ENCODE results near the gene WRAP73. TPM values are rescaled to one million over a fixed set of nuclear protein-coding genes. Genes with fewer than 3 reads are reported as not detected.

The WRAP73 gene
- total RNA-seq, 2 donors from 2014 or later: 24.8 to 25.9 TPM

- peaks cover 3% of the 10 kb centered on the region for H3K36me3 Mint-ChIP-seq (ENCODE audit: low read depth)
- ATAC-seq (no peak), DNase-seq (no peak)
- no peaks in the 10 kb centered on the region for H3K27me3 Mint-ChIP-seq
- H3K4me1 Mint-ChIP-seq: peaks cover 3% of the 10 kb centered on the region
- no peak overlapping the region for H3K4me3 Mint-ChIP-seq
- no peaks in the 10 kb centered on the region for H3K9me3 ChIP-seq (ENCODE audit: control insufficient read depth, low read length, poor library complexity, severe bottlenecking)
- no peak overlapping the region for H3K27ac Mint-ChIP-seq
Measured at GRCh38 chr1:3642919-3643675, 6.8 kb downstream of the WRAP73 start.

GRCh38 chr1:3641816-3642215, 8.1 kb downstream of the WRAP73 start:
- Mint-ChIP-seq H3K4me3 (no peak overlapping the region), H3K27ac (no peak overlapping the region), H3K27me3 (no peaks in the 10 kb centered on the region), H3K4me1 (peaks cover 3% of the 10 kb centered on the region), H3K36me3 (ENCODE audit: low read depth) (peaks cover 5% of the 10 kb centered on the region)
- no peaks in the 10 kb centered on the region for H3K9me3 ChIP-seq (ENCODE audit: control insufficient read depth, low read length, poor library complexity, severe bottlenecking)
- no peak for DNase-seq
- ATAC-seq: no peak

- H3K4me3 Mint-ChIP-seq: no peak overlapping the region
- H3K27ac Mint-ChIP-seq: no peak overlapping the region
- H3K4me1 Mint-ChIP-seq: peaks cover 3% of the 10 kb centered on the region
- no peaks in the 10 kb centered on the region for H3K27me3 Mint-ChIP-seq
- DNase-seq: no peak
- H3K36me3 Mint-ChIP-seq (ENCODE audit: low read depth): peaks cover 9% of the 10 kb centered on the region
- no peak for ATAC-seq
- no peaks in the 10 kb centered on the region for H3K9me3 ChIP-seq (ENCODE audit: control insufficient read depth, low read length, poor library complexity, severe bottlenecking)
Measured at GRCh38 chr1:3641046-3641760, 8.7 kb downstream of the WRAP73 start.

GRCh38 chr1:3640121-3640837, 9.6 kb downstream of the WRAP73 start:
- Mint-ChIP-seq H3K4me3 (no peak overlapping the region), H3K27ac (no peak overlapping the region), H3K4me1 (peaks cover 3% of the 10 kb centered on the region), H3K36me3 (ENCODE audit: low read depth) (peaks cover 7% of the 10 kb centered on the region), H3K27me3 (no peaks in the 10 kb centered on the region)
- ATAC-seq: no peak
- no peak for DNase-seq
- no peaks in the 10 kb centered on the region for H3K9me3 ChIP-seq (ENCODE audit: control insufficient read depth, low read length, poor library complexity, severe bottlenecking)

GRCh38 chr1:3639397-3639911, 10.4 kb downstream of the WRAP73 start:
- Mint-ChIP-seq H3K4me3 (no peak overlapping the region), H3K27ac (no peak overlapping the region)
- ATAC-seq: no peak

GRCh38 chr1:3638676-3639075, 11.2 kb downstream of the WRAP73 start:
- H3K4me3 Mint-ChIP-seq: no peak overlapping the region
- DNase-seq: no peak
- H3K36me3 Mint-ChIP-seq (ENCODE audit: low read depth): peaks cover 7% of the 10 kb centered on the region
- peak overlapping the region; percentile 4 for H3K27ac Mint-ChIP-seq
- H3K4me1 Mint-ChIP-seq: peaks cover 3% of the 10 kb centered on the region
- no peak for ATAC-seq
- H3K27me3 Mint-ChIP-seq: no peaks in the 10 kb centered on the region
- H3K9me3 ChIP-seq (ENCODE audit: control insufficient read depth, low read length, poor library complexity, severe bottlenecking): no peaks in the 10 kb centered on the region

More at GRCh38 chr1:3639397-3639911, 10.4 kb downstream of the WRAP73 start:
- H3K9me3 ChIP-seq (ENCODE audit: control insufficient read depth, low read length, poor library complexity, severe bottlenecking): no peaks in the 10 kb centered on the region
- Mint-ChIP-seq H3K36me3 (ENCODE audit: low read depth) (peaks cover 7% of the 10 kb centered on the region), H3K27me3 (no peaks in the 10 kb centered on the region), H3K4me1 (peaks cover 3% of the 10 kb centered on the region)
- no peak for DNase-seq

- H3K36me3 Mint-ChIP-seq (ENCODE audit: low read depth): peaks cover 7% of the 10 kb centered on the region
- H3K27ac Mint-ChIP-seq: peak overlapping the region; percentile 4
- peaks cover 3% of the 10 kb centered on the region for H3K4me1 Mint-ChIP-seq
- ATAC-seq (no peak), DNase-seq (no peak)
- H3K27me3 Mint-ChIP-seq: no peaks in the 10 kb centered on the region
- no peak overlapping the region for H3K4me3 Mint-ChIP-seq
- no peaks in the 10 kb centered on the region for H3K9me3 ChIP-seq (ENCODE audit: control insufficient read depth, low read length, poor library complexity, severe bottlenecking)
Measured at GRCh38 chr1:3638027-3638426, 11.9 kb downstream of the WRAP73 start.

GRCh38 chr1:3636531-3636930, 13.4 kb downstream of the WRAP73 start:
- H3K9me3 ChIP-seq (ENCODE audit: control insufficient read depth, low read length, poor library complexity, severe bottlenecking): no peaks in the 10 kb centered on the region
- no peak for ATAC-seq
- Mint-ChIP-seq H3K36me3 (ENCODE audit: low read depth) (peaks cover 7% of the 10 kb centered on the region), H3K27me3 (no peaks in the 10 kb centered on the region), H3K27ac (no peak overlapping the region), H3K4me1 (no peaks in the 10 kb centered on the region), H3K4me3 (no peak overlapping the region)
- DNase-seq: no peak

GRCh38 chr1:3636080-3636479, 13.8 kb downstream of the WRAP73 start:
- Mint-ChIP-seq H3K36me3 (ENCODE audit: low read depth) (peaks cover 7% of the 10 kb centered on the region), H3K4me1 (no peaks in the 10 kb centered on the region), H3K27me3 (no peaks in the 10 kb centered on the region), H3K4me3 (no peak overlapping the region), H3K27ac (no peak overlapping the region)
- DNase-seq (no peak), ATAC-seq (no peak)
- H3K9me3 ChIP-seq (ENCODE audit: control insufficient read depth, low read length, poor library complexity, severe bottlenecking): no peaks in the 10 kb centered on the region

GRCh38 chr1:3634059-3634800, 15.7 kb downstream of the WRAP73 start:
- H3K36me3 Mint-ChIP-seq (ENCODE audit: low read depth): peaks cover 7% of the 10 kb centered on the region
- H3K27ac Mint-ChIP-seq: peak overlapping the region; percentile 82
- no peaks in the 10 kb centered on the region for H3K27me3 Mint-ChIP-seq
- DNase-seq (no peak), ATAC-seq (no peak)
- no peaks in the 10 kb centered on the region for H3K9me3 ChIP-seq (ENCODE audit: control insufficient read depth, low read length, poor library complexity, severe bottlenecking)
- H3K4me1 Mint-ChIP-seq: no peaks in the 10 kb centered on the region
- H3K4me3 Mint-ChIP-seq: no peak overlapping the region

- no peaks in the 10 kb centered on the region for H3K27me3 Mint-ChIP-seq
- ATAC-seq: no peak
Measured at GRCh38 chr1:3633344-3634058, 16.4 kb downstream of the WRAP73 start.

GRCh38 chr1:3632716-3633343, 17.1 kb downstream of the WRAP73 start:
- H3K27ac Mint-ChIP-seq: no peak overlapping the region
- H3K9me3 ChIP-seq (ENCODE audit: control insufficient read depth, low read length, poor library complexity, severe bottlenecking): no peaks in the 10 kb centered on the region
- DNase-seq: no peak
- H3K36me3 Mint-ChIP-seq (ENCODE audit: low read depth): peaks cover 7% of the 10 kb centered on the region
- no peak for ATAC-seq
- no peaks in the 10 kb centered on the region for H3K4me1 Mint-ChIP-seq
- H3K27me3 Mint-ChIP-seq: no peaks in the 10 kb centered on the region
- no peak overlapping the region for H3K4me3 Mint-ChIP-seq

More at GRCh38 chr1:3633344-3634058, 16.4 kb downstream of the WRAP73 start:
- H3K27ac Mint-ChIP-seq: no peak overlapping the region
- no peaks in the 10 kb centered on the region for H3K4me1 Mint-ChIP-seq
- no peaks in the 10 kb centered on the region for H3K9me3 ChIP-seq (ENCODE audit: control insufficient read depth, low read length, poor library complexity, severe bottlenecking)
- no peak for DNase-seq
- H3K4me3 Mint-ChIP-seq: no peak overlapping the region
- H3K36me3 Mint-ChIP-seq (ENCODE audit: low read depth): peaks cover 7% of the 10 kb centered on the region
